CD4-positive, CD25-positive, alpha-beta regulatory T cell (primary cell): ENCODE data around the gene TYW1. TPM values are rescaled to one million over a fixed set of nuclear protein-coding genes. Genes with fewer than 3 reads are reported as not detected.
"Not testable (repeated sequence)": the region's sequence is repeated elsewhere in the genome, so short reads cannot be mapped to it uniquely, and the experiment has no call there.

Experiments used
- ATAC-seq, 2 donors: fragments of 150-1000 bp; cut with Tn5 transposase; one replicate each; pipeline ENCODE4 v1.10.0; 2021; ENCODE audit warnings: low read depth in 2 of 2, moderate number of reproducible peaks in 2 of 2, moderate library complexity in 1 of 2
- DNase-seq, 3 donors: peaks; one replicate each; pipeline versions ENCODE4 v3.0.0 to v3.0.0-alpha.2; 2012 to 2022; ENCODE audit warnings: mixed read lengths in 1 of 3
- H3K27ac ChIP-seq: one replicate; pipeline ENCODE4 v1.7.0; 2013; ENCODE audit warnings: mild to moderate bottlenecking, low read length; ENCODE audit not compliant: insufficient read depth, poor library complexity, severe bottlenecking
- H3K27me3 ChIP-seq: one replicate; pipeline ENCODE4 v1.7.0; 2013; ENCODE audit warnings: low read length; ENCODE audit not compliant: control insufficient read depth, insufficient read depth
- H3K36me3 ChIP-seq: one replicate; pipeline ENCODE4 v1.7.0; 2013; ENCODE audit warnings: mild to moderate bottlenecking, low read length, moderate library complexity; ENCODE audit not compliant: control insufficient read depth, insufficient read depth
- H3K4me1 ChIP-seq: 2 replicates; pipeline ENCODE4 v1.7.0; 2013; ENCODE audit warnings: mild to moderate bottlenecking, low read length; ENCODE audit not compliant: insufficient read depth, control insufficient read depth, poor library complexity, severe bottlenecking
- H3K4me3 ChIP-seq: one replicate; pipeline ENCODE4 v1.7.0; 2013; ENCODE audit warnings: low read depth, mild to moderate bottlenecking, low read length, moderate library complexity
- H3K9me3 ChIP-seq, 2 experiments: 1 replicate in 1 of 2; 2 replicates in 1 of 2; pipeline ENCODE4 v1.7.0; 2013; ENCODE audit warnings: low read length in 2 of 2, mild to moderate bottlenecking in 1 of 2, moderate library complexity in 1 of 2; ENCODE audit not compliant: control insufficient read depth in 2 of 2
- H3K27ac Mint-ChIP-seq, 3 donors: one replicate each; pipeline ENCODE4 v1.8.0; 2020 to 2022; ENCODE audit warnings: mild to moderate bottlenecking in 3 of 3, mixed read lengths in 3 of 3, moderate library complexity in 2 of 3
- H3K27me3 Mint-ChIP-seq: one replicate; pipeline ENCODE4 v1.8.0; 2022; ENCODE audit warnings: mild to moderate bottlenecking, mixed read lengths
- H3K36me3 Mint-ChIP-seq: one replicate; pipeline ENCODE4 v1.8.0; 2020; ENCODE audit warnings: mixed read lengths
- H3K4me1 Mint-ChIP-seq, 4 donors: one replicate each; pipeline ENCODE4 v1.8.0; 2020 to 2022; ENCODE audit warnings: mixed read lengths in 4 of 4, mild to moderate bottlenecking in 1 of 4
- H3K4me3 Mint-ChIP-seq, 4 donors: one replicate each; pipeline ENCODE4 v1.8.0; 2020 to 2022; ENCODE audit warnings: mild to moderate bottlenecking in 4 of 4, mixed read lengths in 4 of 4, moderate library complexity in 3 of 4
- H3K9me3 Mint-ChIP-seq, 7 donors: one replicate each; pipeline ENCODE4 v1.8.0; 2020 to 2022; ENCODE audit warnings: mixed read lengths in 7 of 7, mild to moderate bottlenecking in 3 of 7, moderate library complexity in 2 of 7
- polyA plus RNA-seq, 4 donors: library from polyadenylated mRNA; unstranded; fragments of 300-500 nt; fragmentation: Illumina TruSeq; gene quantifications; one replicate each; pipeline ENCODE4 v1.2.3, GENCODE V29; 2021
- total RNA-seq: library from RNA; stranded (reverse); gene quantifications from one replicate; pipeline ENCODE4 v1.2.3, GENCODE V29; 2022

Gene TYW1
- total and polyA plus RNA-seq, 5 donors from 2014 or later: 17.8 to 26.0 (median 19.8) TPM

DNA sequence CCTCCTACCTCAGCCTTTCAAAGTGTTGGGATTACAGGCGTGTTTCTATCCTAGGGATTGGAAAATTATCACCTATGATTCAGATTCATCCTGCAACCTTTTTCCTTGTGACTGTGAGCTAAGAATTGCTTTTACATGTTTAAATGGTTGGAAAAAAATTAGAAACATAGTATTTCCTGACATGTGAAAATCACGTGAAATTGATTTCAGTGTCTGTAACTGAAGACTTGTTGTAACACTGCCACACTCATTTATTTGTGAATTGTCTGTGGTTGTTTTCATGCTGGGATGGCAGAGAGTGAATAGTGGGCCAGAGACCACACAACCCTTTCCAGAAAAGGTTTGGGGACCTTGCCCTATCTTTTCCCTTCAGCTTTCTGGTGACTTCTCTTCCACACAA is 273.3 kb downstream of the TYW1 start:
- ATAC-seq, H3K27ac Mint-ChIP-seq, H3K9me3 Mint-ChIP-seq, H3K9me3 ChIP-seq, H3K27ac ChIP-seq, H3K27me3 ChIP-seq, H3K27me3 Mint-ChIP-seq, H3K36me3 Mint-ChIP-seq, DNase-seq, H3K36me3 ChIP-seq, H3K4me3 Mint-ChIP-seq, H3K4me1 ChIP-seq, H3K4me1 Mint-ChIP-seq, H3K4me3 ChIP-seq: not testable (repeated sequence)

Other genes starting within 250 kb of the TYW1 start
- gene TMEM248, start 75.6 kb upstream of the TYW1 start, total RNA-seq: 87.3 TPM
- 100 to 1,000 TPM; 103 to 152 (median 116) TPM for gene TMEM248, start 75.6 kb upstream of the TYW1 start, polyA plus RNA-seq
- gene SBDS, start 1.2 kb upstream of the TYW1 start, total RNA-seq: 285 TPM
- 10 to 100 TPM; 74.7 to 78.5 (median 76.5) TPM for gene SBDS, start 1.2 kb upstream of the TYW1 start, polyA plus RNA-seq